Thymus (tissue), 11 donors: ENCODE results near the gene CPNE9. TPM values are rescaled to one million over a fixed set of nuclear protein-coding genes. Genes with fewer than 3 reads are reported as not detected.

Experiments
- DNase-seq, 9 donors: peaks; one replicate each; pipeline ENCODE4 v3.0.0-alpha.2; 2013; ENCODE audit warnings: low spot score in 9 of 9, low read depth in 6 of 9, missing footprints in 1 of 9
- H3K27ac ChIP-seq, 2 donors: one replicate each; pipeline ENCODE4 v1.5.1; 2013; ENCODE audit warnings: control low read depth in 1 of 2, low read depth in 1 of 2, low read length in 1 of 2, mild to moderate bottlenecking in 1 of 2, moderate library complexity in 1 of 2
- H3K27me3 ChIP-seq, 2 donors: one replicate each; pipeline ENCODE4 v1.5.1; 2013; ENCODE audit warnings: low read length in 1 of 2; ENCODE audit not compliant: control insufficient read depth in 2 of 2, insufficient read depth in 1 of 2
- H3K36me3 ChIP-seq, 2 donors: one replicate each; pipeline ENCODE4 v1.5.1; 2013; ENCODE audit warnings: low read length in 1 of 2, mild to moderate bottlenecking in 1 of 2, moderate library complexity in 1 of 2; ENCODE audit not compliant: control insufficient read depth in 2 of 2, insufficient read depth in 2 of 2
- H3K4me1 ChIP-seq, 2 donors: one replicate each; pipeline ENCODE4 v1.5.1; 2013; ENCODE audit warnings: low read length in 2 of 2; ENCODE audit not compliant: control insufficient read depth in 2 of 2, insufficient read depth in 2 of 2
- H3K4me3 ChIP-seq, 2 donors: one replicate each; pipeline ENCODE4 v1.5.1; 2013; ENCODE audit warnings: low read length in 2 of 2, control low read depth in 1 of 2, mild to moderate bottlenecking in 1 of 2
- H3K9me3 ChIP-seq, 2 donors: one replicate each; pipeline ENCODE4 v1.5.1; 2013; ENCODE audit warnings: low read length in 1 of 2, mild to moderate bottlenecking in 1 of 2; ENCODE audit not compliant: control insufficient read depth in 2 of 2, insufficient read depth in 1 of 2
- WGBS: extraction: QIAGEN DNeasy Blood & Tissue Kit; methylation state at CpG from one replicate; pipeline ENCODE4 v1.1.7; 2013; 5-methylcytosine and 5-hydroxymethylcytosine counted together
- polyA plus RNA-seq: library from polyadenylated mRNA; stranded (reverse); fragments of 200-250 nt; gene quantifications from one replicate; pipeline ENCODE4 v1.2.3, GENCODE V29; 2013
- total RNA-seq: library from RNA; stranded (reverse); fragments of 120-200 nt; gene quantifications from one replicate; pipeline ENCODE4 v1.2.4, GENCODE V29; 2013
- donor health status: healthy.

CPNE9 gene
- total and polyA plus RNA-seq, 2 donors: 0.14 to 0.27 TPM

DNA sequence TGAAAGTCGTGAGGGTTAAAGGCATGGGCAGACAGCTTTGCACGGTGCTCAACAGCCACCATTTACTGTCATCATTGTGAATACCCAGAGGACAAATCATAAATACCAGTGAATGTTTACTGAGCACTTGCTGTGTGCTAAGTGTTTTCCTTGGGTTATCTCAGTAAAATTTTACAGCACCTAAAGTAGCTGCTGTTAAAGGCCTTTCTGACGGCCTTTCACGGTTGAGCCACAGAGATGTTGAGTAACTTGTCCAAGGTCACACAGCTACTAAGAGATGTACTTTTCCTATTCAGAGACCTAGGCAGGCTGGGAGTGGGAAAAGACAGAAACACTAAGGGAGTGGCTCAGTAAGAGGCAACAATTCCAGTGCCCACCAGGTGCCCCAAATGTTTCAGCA is 393 bp upstream of the CPNE9 start:
- peaks cover 5 to 8% of the 10 kb centered on the region in 2 donors for H3K4me1 ChIP-seq
- H3K27ac ChIP-seq: no peak overlapping the region
- peaks cover 25 to 26% of the 10 kb centered on the region in 2 donors for H3K36me3 ChIP-seq
- DNase-seq: no peak
- no peak overlapping the region for H3K4me3 ChIP-seq
- 98% methylated on average over 4 of the region's 4 CpGs for WGBS
- peaks cover 24 to 42% of the 10 kb centered on the region in 2 donors for H3K27me3 ChIP-seq
- H3K9me3 ChIP-seq: peaks cover 0 to 3% of the 10 kb centered on the region in 2 donors

DNA sequence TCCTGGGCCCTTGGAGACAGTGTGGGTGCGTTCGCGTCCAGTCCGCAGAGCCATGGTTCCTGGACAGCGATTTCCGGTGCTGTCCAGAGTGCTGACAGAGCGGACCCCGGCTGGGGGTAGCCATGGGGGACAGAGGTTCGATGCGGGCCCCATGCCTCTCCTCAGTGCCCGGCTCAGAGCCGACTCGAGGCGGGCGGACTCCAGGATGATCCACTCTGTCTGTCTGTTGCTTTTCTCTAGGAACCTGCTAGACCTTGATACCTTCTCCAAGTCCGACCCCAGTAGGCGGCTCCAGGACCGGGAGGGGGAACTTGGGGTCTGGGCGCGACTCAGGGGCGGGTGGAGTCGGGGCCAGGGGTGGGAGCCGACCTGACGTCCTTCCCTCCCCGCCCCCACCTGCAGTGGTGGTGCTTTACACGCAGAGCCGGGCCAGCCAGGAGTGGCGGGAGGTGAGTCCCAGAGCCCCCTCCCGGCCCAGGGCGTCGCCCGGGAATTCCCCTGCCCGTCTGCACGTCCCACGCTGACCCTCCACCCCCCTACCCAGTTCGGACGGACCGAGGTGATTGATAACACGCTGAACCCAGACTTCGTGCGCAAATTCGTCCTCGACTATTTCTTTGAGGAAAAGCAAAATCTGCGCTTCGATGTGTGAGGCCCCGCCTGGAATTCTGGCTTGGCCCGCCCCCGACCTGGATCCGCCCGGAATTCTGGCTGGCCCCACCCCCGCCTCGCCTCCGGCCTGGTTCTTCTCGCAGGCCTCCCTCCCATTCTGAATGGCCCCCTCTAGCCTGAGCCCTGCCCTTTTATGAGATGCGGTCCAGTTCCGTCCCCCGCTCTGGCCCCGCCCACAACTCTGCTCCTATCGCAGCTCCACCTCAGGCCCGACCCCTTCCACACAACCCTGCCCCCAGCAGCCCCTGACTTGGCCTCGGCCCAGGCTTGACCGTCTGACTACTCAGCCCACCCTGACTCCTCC is 1.0 kb downstream of the CPNE9 start:
- Histone ChIP-seq H3K36me3 (peaks cover 18 to 20% of the 10 kb centered on the region in 2 donors), H3K9me3 (peaks cover 0 to 3% of the 10 kb centered on the region in 2 donors), H3K27ac (no peak overlapping the region), H3K4me3 (no peak overlapping the region), H3K27me3 (peaks cover 24 to 42% of the 10 kb centered on the region in 2 donors), H3K4me1 (peaks cover 5 to 8% of the 10 kb centered on the region in 2 donors)
- 4% methylated on average over 62 of the region's 62 CpGs for WGBS
- DNase-seq: no peak

GRCh38 chr3:9710174-9710739 is 6.6 kb downstream of the CPNE9 start:
- WGBS: 94% methylated on average over 3 of the region's 3 CpGs
- no peak overlapping the region for H3K27ac ChIP-seq
- H3K36me3 ChIP-seq: no peaks in the 10 kb centered on the region
- H3K9me3 ChIP-seq: peaks cover 0 to 3% of the 10 kb centered on the region in 2 donors
- peaks cover 3 to 20% of the 10 kb centered on the region in 2 donors for H3K27me3 ChIP-seq
- H3K4me1 ChIP-seq: no peaks in the 10 kb centered on the region
- H3K4me3 ChIP-seq: no peak overlapping the region
- no peak for DNase-seq

- H3K9me3 ChIP-seq: no peaks in the 10 kb centered on the region
- H3K4me1 ChIP-seq: no peaks in the 10 kb centered on the region
- no peak overlapping the region for H3K4me3 ChIP-seq
- H3K27me3 ChIP-seq: peaks cover 0 to 4% of the 10 kb centered on the region in 2 donors
- no peaks in the 10 kb centered on the region for H3K36me3 ChIP-seq
- WGBS: 96% methylated on average over 2 of the region's 2 CpGs
- no peak for DNase-seq
- no peak overlapping the region for H3K27ac ChIP-seq
Measured at GRCh38 chr3:9712415-9712814, 8.8 kb downstream of the CPNE9 start.

- WGBS: 95% methylated on average over 4 of the region's 4 CpGs
- no peak for DNase-seq
- H3K4me1 ChIP-seq: peaks cover 2% of the 10 kb centered on the region in 2 donors
- H3K4me3 ChIP-seq: no peak overlapping the region
- no peaks in the 10 kb centered on the region for H3K36me3 ChIP-seq
- H3K27ac ChIP-seq: no peak overlapping the region
- no peaks in the 10 kb centered on the region for H3K9me3 ChIP-seq
- H3K27me3 ChIP-seq: peaks cover 0 to 2% of the 10 kb centered on the region in 2 donors
Measured at GRCh38 chr3:9713142-9713541, 9.5 kb downstream of the CPNE9 start.

DNA sequence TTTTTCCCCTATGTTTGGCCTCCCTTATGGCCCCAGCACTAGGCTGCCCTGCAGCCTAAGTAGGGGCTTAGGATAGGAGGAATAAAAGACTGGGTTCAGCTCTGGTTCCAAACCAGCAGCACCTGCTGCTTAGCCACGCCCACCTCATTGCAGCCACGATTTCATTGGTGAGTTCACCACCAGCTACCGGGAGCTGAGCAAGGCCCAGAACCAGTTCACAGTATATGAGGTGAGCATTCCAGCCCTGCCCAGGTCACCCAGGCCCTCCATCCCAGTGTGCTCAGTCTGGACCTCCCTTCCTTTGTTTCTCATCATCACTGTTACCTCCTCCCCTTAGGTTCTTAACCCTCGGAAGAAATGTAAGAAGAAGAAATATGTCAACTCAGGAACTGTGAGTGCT is 11.5 kb downstream of the CPNE9 start:
- no peaks in the 10 kb centered on the region for H3K36me3 ChIP-seq
- no peak overlapping the region for H3K27ac ChIP-seq
- DNase-seq: no peak
- H3K4me1 ChIP-seq: peaks cover 4 to 5% of the 10 kb centered on the region in 2 donors
- H3K4me3 ChIP-seq: no peak overlapping the region
- peaks cover 0 to 2% of the 10 kb centered on the region in 2 donors for H3K27me3 ChIP-seq
- no peaks in the 10 kb centered on the region for H3K9me3 ChIP-seq
- 53% methylated on average over 4 of the region's 4 CpGs for WGBS

DNA sequence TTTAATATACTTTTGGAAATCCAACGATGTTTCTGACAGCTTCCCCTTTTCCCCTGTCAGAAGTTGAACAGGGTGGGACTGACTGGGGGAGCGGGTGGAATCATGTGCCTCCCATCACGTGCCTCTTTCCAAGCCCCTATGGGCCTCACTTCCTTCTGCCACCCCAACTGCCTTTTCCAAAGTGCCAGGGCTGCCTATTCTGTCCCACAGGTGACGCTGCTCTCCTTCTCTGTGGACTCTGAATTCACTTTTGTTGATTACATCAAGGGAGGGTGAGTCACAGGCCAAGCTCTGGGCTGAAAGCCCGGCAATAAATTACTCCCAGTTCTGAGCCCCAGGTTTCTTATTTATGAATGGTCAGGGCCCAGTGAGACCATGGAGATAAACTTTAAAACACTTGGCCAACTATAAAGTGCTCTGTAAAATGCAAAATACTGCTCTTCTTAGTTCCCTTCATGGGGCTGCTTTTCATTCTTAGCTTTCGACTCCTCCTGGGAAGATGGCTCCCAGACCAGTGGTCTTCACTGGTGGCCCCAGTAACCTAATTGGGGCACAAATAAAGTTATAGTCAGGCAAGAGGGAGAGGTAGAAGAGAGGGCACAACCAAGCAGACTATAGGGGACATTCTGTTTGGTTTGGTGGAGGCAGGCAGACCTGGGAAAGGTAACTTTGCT is 12.3 kb downstream of the CPNE9 start:
- no peaks in the 10 kb centered on the region for H3K36me3 ChIP-seq
- WGBS: 30% methylated on average over 6 of the region's 6 CpGs
- DNase-seq: peak in 1 of 9 donors; percentile 30
- no peak overlapping the region for H3K27ac ChIP-seq
- H3K4me1 ChIP-seq: peaks cover 4 to 5% of the 10 kb centered on the region in 2 donors
- no peaks in the 10 kb centered on the region for H3K9me3 ChIP-seq
- peaks cover 0 to 2% of the 10 kb centered on the region in 2 donors for H3K27me3 ChIP-seq
- no peak overlapping the region for H3K4me3 ChIP-seq

- Histone ChIP-seq H3K4me3 (no peak overlapping the region), H3K27ac (no peak overlapping the region), H3K36me3 (no peaks in the 10 kb centered on the region), H3K9me3 (no peaks in the 10 kb centered on the region), H3K4me1 (peaks cover 4 to 5% of the 10 kb centered on the region in 2 donors), H3K27me3 (no peaks in the 10 kb centered on the region)
- 93% methylated on average over 5 of the region's 5 CpGs for WGBS
- no peak for DNase-seq
Measured at GRCh38 chr3:9716801-9717555, 13.3 kb downstream of the CPNE9 start.
